HG03095 (cell line): ENCODE data around the gene AKR1E2.

Experiments used
- ATAC-seq: cut with Tn5 transposase; IDR thresholded peaks from one replicate; pipeline ENCODE4 v1.9.1; 2021; ENCODE audit warnings: moderate library complexity; ENCODE audit not compliant: unreplicated experiment

AKR1E2 gene

GRCh38 chr10:4825868-4826791 lies at the start of gene AKR1E2:
TSS of gene AKR1E2 (plus strand) at chr10:4826207. CDS start at chr10:4826325, 118 bp downstream.
- ATAC-seq, result no peak

GRCh38 chr10:4776234-4776638 lies 49.8 kb upstream of the AKR1E2 start:
- no peak for ATAC-seq

- no peak for ATAC-seq
Measured at GRCh38 chr10:4778761-4779160, 47.2 kb upstream of the AKR1E2 start.

- ATAC-seq, result no peak
Measured at GRCh38 chr10:4780091-4780490, 45.9 kb upstream of the AKR1E2 start.

GRCh38 chr10:4780782-4781181 lies 45.2 kb upstream of the AKR1E2 start:
- no peak for ATAC-seq

- ATAC-seq, result no peak
Measured at GRCh38 chr10:4781955-4782354, 44.1 kb upstream of the AKR1E2 start.

- ATAC-seq, result no peak
Measured at GRCh38 chr10:4784667-4785333, 41.2 kb upstream of the AKR1E2 start.

GRCh38 chr10:4786043-4786839 lies 39.8 kb upstream of the AKR1E2 start:
- no peak for ATAC-seq

- no peak for ATAC-seq
Measured at GRCh38 chr10:4790045-4790444, 36.0 kb upstream of the AKR1E2 start.

GRCh38 chr10:4790922-4791321 lies 35.1 kb upstream of the AKR1E2 start:
- ATAC-seq, result no peak

GRCh38 chr10:4792381-4792780 lies 33.6 kb upstream of the AKR1E2 start:
- ATAC-seq, result no peak

GRCh38 chr10:4801405-4801804 lies 24.6 kb upstream of the AKR1E2 start:
- ATAC-seq, result no peak

GRCh38 chr10:4802711-4803487 lies 23.1 kb upstream of the AKR1E2 start:
- ATAC-seq, result no peak

GRCh38 chr10:4803822-4804221 lies 22.2 kb upstream of the AKR1E2 start:
- no peak for ATAC-seq

GRCh38 chr10:4804465-4804864 lies 21.5 kb upstream of the AKR1E2 start:
- ATAC-seq, result no peak

- ATAC-seq, result no peak
Measured at GRCh38 chr10:4806534-4806933, 19.5 kb upstream of the AKR1E2 start.

- ATAC-seq, result peak; percentile 69
Measured at GRCh38 chr10:4807761-4808507, 18.1 kb upstream of the AKR1E2 start.

GRCh38 chr10:4809156-4809555 lies 16.9 kb upstream of the AKR1E2 start:
- no peak for ATAC-seq

- ATAC-seq, result no peak
Measured at GRCh38 chr10:4810092-4810491, 15.9 kb upstream of the AKR1E2 start.

GRCh38 chr10:4812046-4812445 lies 14.0 kb upstream of the AKR1E2 start:
- no peak for ATAC-seq
